ENCODE data around the gene PARD3.

Gene PARD3

GRCh38 chr10:34717429-34717828 lies 97.7 kb downstream of the PARD3 start:
- Histone ChIP-seq H3K4me1 (ENCODE audit: control insufficient read depth, low read length) (peaks cover 11% of the 10 kb centered on the region), H3K36me3 (ENCODE audit: control insufficient read depth, low read length) (no peaks in the 10 kb centered on the region), H3F3A (ENCODE audit: control insufficient read depth, insufficient read depth) (no peaks in the 10 kb centered on the region), H3K79me2 (ENCODE audit: control insufficient read depth, low read length) (no peaks in the 10 kb centered on the region), H3K27ac (ENCODE audit: low read depth, low read length) (no peak overlapping the region), H3K27me3 (ENCODE audit: control insufficient read depth, low read length) (no peaks in the 10 kb centered on the region), H3K9me2 (replicated peaks; ENCODE audit: control insufficient read depth, low read length) (no peaks in the 10 kb centered on the region), H3K4me2 (ENCODE audit: low read length) (no peak overlapping the region), H3K4me3 (ENCODE audit: low read length) (no peak overlapping the region), H4K20me1 (ENCODE audit: control insufficient read depth, insufficient read depth, low read depth, low read length) (no peaks in the 10 kb centered on the region), H3K9me3 (ENCODE audit: control insufficient read depth, insufficient read depth, low read length) (no peaks in the 10 kb centered on the region)
- TF ChIP-seq CTCF (IDR thresholded peaks at IDR 0.05; ENCODE audit: low read depth, low read length, poor library complexity, severe bottlenecking) (no peak), EZH2phosphoT487 (IDR thresholded peaks at IDR 0.05; ENCODE audit: borderline replicate concordance, low read length) (no peak)

DNA sequence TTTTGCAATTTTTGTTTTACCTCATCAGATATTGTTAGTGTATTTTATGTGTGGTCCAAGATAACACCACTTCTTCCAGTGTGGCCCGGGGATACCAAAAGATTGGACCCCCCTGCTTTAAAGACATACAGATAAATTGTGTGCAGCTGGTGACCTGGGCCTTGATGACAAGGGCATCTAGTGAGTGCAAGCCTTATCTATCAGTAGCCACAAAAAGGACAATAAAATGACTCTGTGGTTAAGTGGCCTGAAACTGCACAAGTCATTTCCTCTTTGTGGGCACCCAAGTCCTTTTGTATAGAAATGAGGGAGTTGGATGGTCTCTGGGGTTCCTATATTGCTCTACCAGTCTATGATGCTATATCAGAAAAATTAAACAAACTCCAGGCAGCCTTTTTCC lies 98.1 kb downstream of the PARD3 start:
- Histone ChIP-seq H3K4me2 (ENCODE audit: low read length) (no peak overlapping the region), H3K9me3 (ENCODE audit: control insufficient read depth, insufficient read depth, low read length) (no peaks in the 10 kb centered on the region), H3K27ac (ENCODE audit: low read depth, low read length) (no peak overlapping the region), H4K20me1 (ENCODE audit: control insufficient read depth, insufficient read depth, low read depth, low read length) (no peaks in the 10 kb centered on the region), H3K9me2 (replicated peaks; ENCODE audit: control insufficient read depth, low read length) (no peaks in the 10 kb centered on the region), H3K36me3 (ENCODE audit: control insufficient read depth, low read length) (no peaks in the 10 kb centered on the region), H3F3A (ENCODE audit: control insufficient read depth, insufficient read depth) (no peaks in the 10 kb centered on the region), H3K4me1 (ENCODE audit: control insufficient read depth, low read length) (peaks cover 11% of the 10 kb centered on the region), H3K27me3 (ENCODE audit: control insufficient read depth, low read length) (no peaks in the 10 kb centered on the region), H3K79me2 (ENCODE audit: control insufficient read depth, low read length) (no peaks in the 10 kb centered on the region), H3K4me3 (ENCODE audit: low read length) (no peak overlapping the region)
- TF ChIP-seq EZH2phosphoT487 (IDR thresholded peaks at IDR 0.05; ENCODE audit: borderline replicate concordance, low read length) (no peak), CTCF (IDR thresholded peaks at IDR 0.05; ENCODE audit: low read depth, low read length, poor library complexity, severe bottlenecking) (no peak)

- no peaks in the 10 kb centered on the region for H3K9me3 ChIP-seq (ENCODE audit: control insufficient read depth, insufficient read depth, low read length)
- H3K79me2 ChIP-seq (ENCODE audit: control insufficient read depth, low read length) = no peaks in the 10 kb centered on the region
- no peak overlapping the region for H3K27ac ChIP-seq (ENCODE audit: low read depth, low read length)
- no peaks in the 10 kb centered on the region for H3K9me2 ChIP-seq (replicated peaks; ENCODE audit: control insufficient read depth, low read length)
- no peaks in the 10 kb centered on the region for H3F3A ChIP-seq (ENCODE audit: control insufficient read depth, insufficient read depth)
- peaks cover 6% of the 10 kb centered on the region for H3K4me1 ChIP-seq (ENCODE audit: control insufficient read depth, low read length)
- H3K4me2 ChIP-seq (ENCODE audit: low read length) = no peak overlapping the region
- TF ChIP-seq EZH2phosphoT487 (IDR thresholded peaks at IDR 0.05; ENCODE audit: borderline replicate concordance, low read length) (no peak), CTCF (IDR thresholded peaks at IDR 0.05; ENCODE audit: low read depth, low read length, poor library complexity, severe bottlenecking) (no peak)
- H3K36me3 ChIP-seq (ENCODE audit: control insufficient read depth, low read length) = no peaks in the 10 kb centered on the region
- H3K4me3 ChIP-seq (ENCODE audit: low read length) = no peak overlapping the region
- no peaks in the 10 kb centered on the region for H3K27me3 ChIP-seq (ENCODE audit: control insufficient read depth, low read length)
- no peaks in the 10 kb centered on the region for H4K20me1 ChIP-seq (ENCODE audit: control insufficient read depth, insufficient read depth, low read depth, low read length)
Observed at GRCh38 chr10:34716234-34716633, 98.9 kb downstream of the PARD3 start.
